CD8-positive, alpha-beta memory T cell (primary cell): ENCODE results near the gene GSG1. TPM values are rescaled to one million over a fixed set of nuclear protein-coding genes. Genes with fewer than 3 reads are reported as not detected.

Source experiments
- CTCF ChIA-PET: fragments of 350-600 bp; sonication (Branson Sonifier 250); formaldehyde crosslinking; loops from one replicate; lab custom pipeline; 2021; ENCODE audit warnings: antibody characterized with exemption; lab: Charles Lee
- POLR2A ChIA-PET: fragments of 350-600 bp; sonication (Branson Sonifier 250); formaldehyde crosslinking; loops from one replicate; lab custom pipeline; 2021; ENCODE audit warnings: antibody characterized with exemption; lab: Charles Lee
- DNase-seq, 5 donors: peaks; one replicate each; pipeline versions ENCODE4 v3.0.0 to v3.0.0-alpha.2; 2020 to 2022; ENCODE audit warnings: mixed read lengths in 1 of 5
- H3K27ac ChIP-seq: one replicate; pipeline ENCODE4 v1.7.0; 2013; ENCODE audit warnings: low read depth, mild to moderate bottlenecking, low read length, moderate library complexity
- H3K27me3 ChIP-seq: 2 replicates; pipeline ENCODE4 v1.7.0; 2013; ENCODE audit warnings: low read length, mild to moderate bottlenecking; ENCODE audit not compliant: insufficient read depth, poor library complexity, severe bottlenecking
- H3K36me3 ChIP-seq: 2 replicates; pipeline ENCODE4 v1.7.0; 2013; ENCODE audit warnings: mild to moderate bottlenecking, low read length, moderate library complexity; ENCODE audit not compliant: insufficient read depth
- H3K4me1 ChIP-seq: 2 replicates; pipeline ENCODE4 v1.7.0; 2013; ENCODE audit warnings: mild to moderate bottlenecking, low read length, moderate library complexity; ENCODE audit not compliant: insufficient read depth
- H3K4me3 ChIP-seq: 2 replicates; pipeline ENCODE4 v1.7.0; 2013; ENCODE audit warnings: mild to moderate bottlenecking, low read length
- H3K9me3 ChIP-seq: 2 replicates; pipeline ENCODE4 v1.7.0; 2013; ENCODE audit warnings: mild to moderate bottlenecking, low read length
- H3K27ac Mint-ChIP-seq, 8 donors: one replicate each; pipeline ENCODE4 v1.8.0; 2020 to 2021; ENCODE audit warnings: mixed read lengths in 8 of 8, mild to moderate bottlenecking in 6 of 8, inconsistent platforms in 3 of 8, moderate library complexity in 3 of 8
- H3K27me3 Mint-ChIP-seq, 2 donors: one replicate each; pipeline ENCODE4 v1.8.0; 2020 to 2021; ENCODE audit warnings: mixed read lengths in 2 of 2, mild to moderate bottlenecking in 1 of 2, moderate library complexity in 1 of 2
- H3K36me3 Mint-ChIP-seq, 3 donors: one replicate each; pipeline ENCODE4 v1.8.0; 2020 to 2021; ENCODE audit warnings: mixed read lengths in 3 of 3, inconsistent platforms in 1 of 3, mild to moderate bottlenecking in 1 of 3
- H3K4me1 Mint-ChIP-seq, 3 donors: one replicate each; pipeline ENCODE4 v1.8.0; 2020 to 2021; ENCODE audit warnings: mixed read lengths in 3 of 3, inconsistent platforms in 1 of 3, mild to moderate bottlenecking in 1 of 3
- H3K4me3 Mint-ChIP-seq, 7 donors: one replicate each; pipeline ENCODE4 v1.8.0; 2020 to 2021; ENCODE audit warnings: mixed read lengths in 7 of 7, mild to moderate bottlenecking in 6 of 7, moderate library complexity in 4 of 7, inconsistent platforms in 2 of 7
- H3K9me3 Mint-ChIP-seq, 5 donors: one replicate each; pipeline ENCODE4 v1.8.0; 2020 to 2022; ENCODE audit warnings: mixed read lengths in 5 of 5, mild to moderate bottlenecking in 3 of 5, moderate library complexity in 2 of 5, inconsistent platforms in 1 of 5
- polyA plus RNA-seq: library from polyadenylated mRNA; unstranded; fragments of 300-500 nt; fragmentation: Illumina TruSeq; gene quantifications from one replicate; pipeline ENCODE4 v1.2.3, GENCODE V29; 2021
- total RNA-seq, 2 experiments: library from RNA; stranded (reverse); gene quantifications; one replicate each; pipeline ENCODE4 v1.2.3, GENCODE V29; 2021

The GSG1 gene
- total and polyA plus RNA-seq, 3 experiments from 2014 or later = not detected

- H3K4me1 ChIP-seq = peaks cover 14% of the 10 kb centered on the region
- no peaks in the 10 kb centered on the region for H3K9me3 ChIP-seq
- no peak for DNase-seq
- no peak overlapping the region for H3K4me3 ChIP-seq
- H3K27me3 ChIP-seq = no peaks in the 10 kb centered on the region
- Mint-ChIP-seq H3K4me3 (no peak overlapping the region), H3K4me1 (peaks cover 13 to 14% (median 14%) of the 10 kb centered on the region in 3 donors), H3K27ac (no peak overlapping the region), H3K27me3 (peaks cover 0 to 5% of the 10 kb centered on the region in 2 donors), H3K36me3 (no peaks in the 10 kb centered on the region), H3K9me3 (no peaks in the 10 kb centered on the region)
- POLR2A ChIA-PET = no interaction called here
- CTCF ChIA-PET = no interaction called here
- H3K36me3 ChIP-seq = no peaks in the 10 kb centered on the region
- no peak overlapping the region for H3K27ac ChIP-seq
These were observed 43.0 kb upstream of the GSG1 start for GRCh38 chr12:13146336-13146938.

- no peaks in the 10 kb centered on the region for H3K27me3 ChIP-seq
- peaks cover 13 to 14% (median 14%) of the 10 kb centered on the region in 3 donors for H3K4me1 Mint-ChIP-seq
- H3K27ac Mint-ChIP-seq = peak overlapping the region in 2 of 8 donors; percentile 11 to 51
- H3K4me1 ChIP-seq = peaks cover 14% of the 10 kb centered on the region
- H3K9me3 Mint-ChIP-seq = no peaks in the 10 kb centered on the region
- ChIA-PET POLR2A (no interaction called here), CTCF (no interaction called here)
- DNase-seq = no peak
- H3K36me3 ChIP-seq = no peaks in the 10 kb centered on the region
- peaks cover 0 to 5% of the 10 kb centered on the region in 2 donors for H3K27me3 Mint-ChIP-seq
- no peak overlapping the region for H3K27ac ChIP-seq
- no peaks in the 10 kb centered on the region for H3K36me3 Mint-ChIP-seq
- H3K9me3 ChIP-seq = no peaks in the 10 kb centered on the region
- H3K4me3 ChIP-seq = no peak overlapping the region
- H3K4me3 Mint-ChIP-seq = no peak overlapping the region
These were observed 40.9 kb upstream of the GSG1 start for GRCh38 chr12:13144266-13144828.

GRCh38 chr12:13142747-13143146 lies 39.3 kb upstream of the GSG1 start:
- Histone ChIP-seq H3K9me3 (no peaks in the 10 kb centered on the region), H3K36me3 (no peaks in the 10 kb centered on the region), H3K27me3 (no peaks in the 10 kb centered on the region), H3K27ac (no peak overlapping the region), H3K4me3 (no peak overlapping the region), H3K4me1 (peaks cover 14% of the 10 kb centered on the region)
- Mint-ChIP-seq H3K27me3 (peaks cover 0 to 2% of the 10 kb centered on the region in 2 donors), H3K36me3 (no peaks in the 10 kb centered on the region), H3K4me3 (no peak overlapping the region), H3K4me1 (peaks cover 13 to 14% (median 14%) of the 10 kb centered on the region in 3 donors), H3K27ac (no peak overlapping the region), H3K9me3 (no peaks in the 10 kb centered on the region)
- ChIA-PET CTCF (interaction anchor here (1.5 kb wide), 1 partner anchor 10 kb away, joined by 3 read pairs; no protein-coding TSS in a partner anchor), POLR2A (no interaction called here)
- DNase-seq = no peak

- H3K9me3 Mint-ChIP-seq = no peaks in the 10 kb centered on the region
- H3K4me3 ChIP-seq = no peak overlapping the region
- CTCF ChIA-PET = interaction anchor here (1.5 kb wide), 1 partner anchor 11 kb away, joined by 3 read pairs; no protein-coding TSS in a partner anchor
- no peak overlapping the region for H3K4me3 Mint-ChIP-seq
- H3K27me3 ChIP-seq = no peaks in the 10 kb centered on the region
- H3K4me1 Mint-ChIP-seq = peaks cover 13 to 14% (median 14%) of the 10 kb centered on the region in 3 donors
- no peak for DNase-seq
- POLR2A ChIA-PET = no interaction called here
- no peaks in the 10 kb centered on the region for H3K9me3 ChIP-seq
- no peak overlapping the region for H3K27ac Mint-ChIP-seq
- no peak overlapping the region for H3K27ac ChIP-seq
- H3K4me1 ChIP-seq = peaks cover 14% of the 10 kb centered on the region
- H3K36me3 Mint-ChIP-seq = no peaks in the 10 kb centered on the region
- H3K27me3 Mint-ChIP-seq = peaks cover 0 to 2% of the 10 kb centered on the region in 2 donors
- H3K36me3 ChIP-seq = no peaks in the 10 kb centered on the region
These were observed 38.2 kb upstream of the GSG1 start for GRCh38 chr12:13141686-13142085.

- no peaks in the 10 kb centered on the region for H3K4me1 ChIP-seq
- no peak overlapping the region for H3K4me3 ChIP-seq
- H3K27ac ChIP-seq = no peak overlapping the region
- Mint-ChIP-seq H3K36me3 (no peaks in the 10 kb centered on the region), H3K4me3 (no peak overlapping the region), H3K27me3 (peaks cover 2 to 20% of the 10 kb centered on the region in 2 donors), H3K27ac (no peak overlapping the region), H3K4me1 (no peaks in the 10 kb centered on the region), H3K9me3 (no peaks in the 10 kb centered on the region)
- DNase-seq = no peak
- H3K36me3 ChIP-seq = no peaks in the 10 kb centered on the region
- H3K27me3 ChIP-seq = no peaks in the 10 kb centered on the region
- ChIA-PET CTCF (interaction anchor here (1.2 to 1.5 kb wide), 2 partner anchors 17 to 77 kb away, joined by 3 read pairs; no protein-coding TSS in a partner anchor), POLR2A (no interaction called here)
- H3K9me3 ChIP-seq = no peaks in the 10 kb centered on the region
These were observed 32.1 kb upstream of the GSG1 start for GRCh38 chr12:13135371-13136178.

- Histone ChIP-seq H3K36me3 (no peaks in the 10 kb centered on the region), H3K9me3 (no peaks in the 10 kb centered on the region), H3K4me3 (no peak overlapping the region), H3K4me1 (no peaks in the 10 kb centered on the region), H3K27ac (no peak overlapping the region), H3K27me3 (no peaks in the 10 kb centered on the region)
- peaks cover 2 to 25% of the 10 kb centered on the region in 2 donors for H3K27me3 Mint-ChIP-seq
- POLR2A ChIA-PET = no interaction called here
- H3K36me3 Mint-ChIP-seq = peaks cover 0 to 1% (median 0%) of the 10 kb centered on the region in 3 donors
- CTCF ChIA-PET = no interaction called here
- no peak overlapping the region for H3K27ac Mint-ChIP-seq
- H3K4me1 Mint-ChIP-seq = no peaks in the 10 kb centered on the region
- no peak overlapping the region for H3K4me3 Mint-ChIP-seq
- no peaks in the 10 kb centered on the region for H3K9me3 Mint-ChIP-seq
- DNase-seq = no peak
These were observed 30.4 kb upstream of the GSG1 start for GRCh38 chr12:13133886-13134285.

- no peaks in the 10 kb centered on the region for H3K4me1 ChIP-seq
- no peaks in the 10 kb centered on the region for H3K36me3 ChIP-seq
- Mint-ChIP-seq H3K27me3 (peaks cover 2 to 33% of the 10 kb centered on the region in 2 donors), H3K9me3 (no peaks in the 10 kb centered on the region), H3K4me1 (no peaks in the 10 kb centered on the region), H3K27ac (no peak overlapping the region), H3K36me3 (peaks cover 0 to 1% (median 0%) of the 10 kb centered on the region in 3 donors), H3K4me3 (no peak overlapping the region)
- CTCF ChIA-PET = interaction anchor here (1.7 kb wide), 1 partner anchor 22 kb away, joined by 3 read pairs; no protein-coding TSS in a partner anchor
- POLR2A ChIA-PET = no interaction called here
- no peak overlapping the region for H3K27ac ChIP-seq
- no peak for DNase-seq
- no peaks in the 10 kb centered on the region for H3K9me3 ChIP-seq
- no peaks in the 10 kb centered on the region for H3K27me3 ChIP-seq
- H3K4me3 ChIP-seq = no peak overlapping the region
These were observed 27.5 kb upstream of the GSG1 start for GRCh38 chr12:13130981-13131380.
